Suppressor macrophage treated with lipopolysaccharide for 4 hours (primary cell): ENCODE results near the gene COL5A1.

ENCODE experiments used
- DNase-seq: peaks from one replicate; pipeline ENCODE4 v3.0.0-alpha.2; 2020

Gene COL5A1

DNA sequence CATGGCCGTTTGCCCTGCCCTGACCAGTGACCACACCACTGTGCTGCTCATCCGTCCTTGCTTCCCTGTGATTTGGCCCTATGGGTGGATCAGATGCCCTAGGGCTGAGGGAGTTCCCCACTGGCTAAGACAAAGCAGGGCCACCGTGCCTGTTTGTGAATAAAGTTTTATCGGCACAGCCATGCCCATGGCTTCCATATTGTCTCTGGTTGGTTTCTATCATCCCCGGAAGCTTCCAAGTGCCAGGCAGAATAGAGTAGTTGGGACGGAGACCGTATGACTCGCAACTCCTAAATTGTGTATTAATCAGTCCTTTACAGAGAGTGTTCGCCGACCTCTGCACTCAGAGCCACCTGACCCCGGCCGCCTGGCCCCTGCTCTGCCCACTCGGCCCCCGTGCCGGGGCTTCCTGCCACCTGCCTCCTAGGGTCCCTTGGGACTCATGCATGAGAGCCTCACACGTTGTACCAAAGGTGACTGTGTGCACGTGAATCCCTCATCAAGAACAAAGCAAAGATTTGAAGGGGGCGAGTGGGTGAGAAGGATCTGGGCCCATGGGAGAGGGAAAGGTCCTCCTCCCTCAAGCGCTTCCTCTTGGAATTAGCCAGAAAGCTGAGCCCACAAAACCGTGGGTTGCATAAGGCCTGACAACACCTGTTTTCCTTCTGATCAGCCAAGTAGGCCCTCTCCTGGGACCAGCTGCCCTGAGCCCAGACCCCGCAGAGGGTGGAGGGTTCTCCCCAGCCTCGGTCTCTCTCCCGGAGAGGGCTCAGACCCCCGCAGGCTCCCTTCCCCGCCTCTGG is 227.3 kb downstream of the COL5A1 start:
- no peak for DNase-seq

DNA sequence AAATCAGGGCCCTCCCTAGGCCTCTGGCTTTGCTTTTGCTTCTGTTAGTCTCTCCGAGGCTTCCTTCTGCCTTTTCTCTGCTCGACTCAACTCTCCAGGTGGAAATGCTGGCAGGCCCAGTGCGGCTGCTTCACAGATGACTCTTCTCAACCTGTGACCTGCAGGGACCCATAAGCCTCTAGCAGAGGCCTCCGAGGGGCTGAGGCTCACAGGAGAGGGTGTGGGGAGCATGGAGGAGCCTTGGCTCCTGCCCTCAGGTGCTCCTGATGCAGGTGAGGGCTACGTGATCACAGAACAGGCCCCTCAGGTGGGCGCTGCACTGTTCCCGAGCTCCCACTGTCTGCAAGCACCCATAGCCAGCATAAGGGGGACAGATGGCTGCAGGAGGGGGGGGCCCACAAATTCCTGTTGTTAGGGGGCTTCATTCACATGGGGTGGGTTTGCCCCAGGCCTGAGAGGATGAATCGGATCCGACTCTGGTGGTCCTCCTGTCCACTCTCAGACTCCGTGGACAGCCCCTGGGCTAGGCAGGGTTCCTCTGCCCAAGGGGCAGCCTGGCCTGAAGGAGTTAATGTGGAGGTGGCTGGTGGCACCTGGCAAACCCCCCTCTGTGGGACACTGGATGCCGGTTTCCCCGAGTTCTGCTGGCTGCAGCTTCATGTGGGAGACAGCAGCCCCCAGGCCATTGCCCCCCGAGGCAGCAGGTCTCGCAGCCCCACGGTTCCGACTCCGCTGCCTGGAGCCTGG is 228.1 kb downstream of the COL5A1 start:
- DNase-seq: no peak

DNA sequence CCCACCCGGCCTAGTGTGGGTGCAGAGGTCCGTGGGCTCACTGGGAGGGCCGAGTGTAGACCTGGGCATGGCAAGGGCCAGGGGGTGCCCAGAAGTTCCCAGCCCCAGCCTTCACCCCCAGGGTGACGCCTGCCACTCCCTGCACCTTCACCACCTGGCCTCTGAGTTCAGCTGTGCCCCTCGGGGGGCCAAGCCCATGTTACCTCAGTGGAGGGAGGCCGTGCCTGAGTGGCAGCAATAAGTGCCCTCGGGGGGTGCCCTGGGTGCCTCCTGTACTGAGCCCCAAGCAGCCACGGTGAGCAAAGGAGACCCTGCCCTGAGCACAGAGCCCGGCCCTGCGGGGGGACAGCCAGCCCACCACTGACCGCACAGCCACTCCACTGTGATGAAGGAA is 228.7 kb downstream of the COL5A1 start:
- DNase-seq: no peak

DNA sequence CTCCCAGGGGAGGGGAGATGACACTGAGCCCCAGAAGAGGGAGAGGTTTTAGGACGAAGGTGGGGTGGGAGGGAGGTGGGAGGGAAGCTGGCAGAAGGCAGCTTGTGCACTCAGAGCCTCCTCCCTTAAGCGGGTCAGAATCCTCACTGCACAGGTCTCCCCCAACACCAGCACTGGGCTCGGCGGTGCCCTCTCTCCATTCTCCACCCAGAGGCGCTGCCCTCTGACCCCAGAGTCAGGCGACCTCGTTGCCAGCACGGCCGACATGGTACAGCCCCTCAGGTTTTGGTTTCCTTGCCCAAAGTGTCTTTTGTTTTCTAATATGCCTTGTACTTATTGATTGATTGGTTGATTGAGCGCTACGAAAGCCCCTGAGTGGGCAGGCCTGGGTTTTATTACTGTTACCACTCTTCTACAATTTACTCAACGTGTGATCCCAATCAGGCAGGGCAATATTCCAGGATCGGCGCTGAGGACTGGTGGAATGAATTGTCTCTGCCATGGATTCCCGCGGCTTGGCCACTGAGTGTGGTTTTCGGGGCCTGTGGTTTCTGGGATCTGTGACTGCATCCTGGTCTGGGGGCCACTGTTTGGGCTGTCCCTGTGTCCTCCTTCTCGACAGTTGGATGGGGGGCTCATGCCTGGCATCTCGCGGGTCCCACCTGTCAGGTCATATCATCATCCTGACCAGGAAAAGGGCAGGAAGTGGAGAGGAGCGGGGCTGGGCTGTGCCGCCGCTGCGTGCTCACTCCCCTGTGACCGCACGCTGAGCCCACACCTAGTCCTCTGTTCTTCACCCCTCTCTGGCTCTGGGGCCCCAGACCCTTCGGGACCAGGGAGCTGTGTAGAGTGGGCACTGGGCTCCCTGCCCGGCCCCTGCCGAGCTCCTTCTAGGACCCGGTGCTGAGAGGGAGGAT is 229.4 kb downstream of the COL5A1 start:
- DNase-seq: no peak

DNA sequence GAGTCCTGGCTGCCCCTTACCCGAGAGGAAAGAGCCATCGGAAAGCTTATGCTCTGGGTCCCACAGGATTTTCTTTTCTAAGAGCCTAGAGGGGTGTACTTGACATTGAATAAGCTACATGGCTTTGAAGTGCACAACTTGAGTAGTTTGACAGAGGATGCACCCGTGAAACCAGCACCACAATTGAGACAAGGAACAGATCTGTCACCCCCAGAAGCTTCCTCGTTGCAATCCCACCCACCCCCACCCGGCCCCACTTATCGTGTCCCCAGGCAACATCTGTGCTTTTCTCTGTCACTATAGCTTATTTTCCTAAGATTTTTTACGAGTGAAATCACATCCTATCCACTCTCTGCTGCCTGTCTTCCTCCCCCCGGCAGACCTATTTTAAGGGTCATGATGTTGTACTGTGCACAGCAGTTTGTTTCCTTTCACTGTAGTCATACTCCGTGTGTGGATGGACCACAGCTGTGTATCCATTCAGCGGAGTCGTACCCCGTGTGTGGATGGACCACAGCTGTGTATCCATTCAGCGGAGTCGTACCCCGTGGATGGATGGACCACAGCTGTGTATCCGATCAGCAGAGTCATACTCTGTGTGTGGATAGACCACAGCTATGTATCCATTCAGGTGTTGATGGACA is 230.2 kb downstream of the COL5A1 start:
- DNase-seq: no peak

DNA sequence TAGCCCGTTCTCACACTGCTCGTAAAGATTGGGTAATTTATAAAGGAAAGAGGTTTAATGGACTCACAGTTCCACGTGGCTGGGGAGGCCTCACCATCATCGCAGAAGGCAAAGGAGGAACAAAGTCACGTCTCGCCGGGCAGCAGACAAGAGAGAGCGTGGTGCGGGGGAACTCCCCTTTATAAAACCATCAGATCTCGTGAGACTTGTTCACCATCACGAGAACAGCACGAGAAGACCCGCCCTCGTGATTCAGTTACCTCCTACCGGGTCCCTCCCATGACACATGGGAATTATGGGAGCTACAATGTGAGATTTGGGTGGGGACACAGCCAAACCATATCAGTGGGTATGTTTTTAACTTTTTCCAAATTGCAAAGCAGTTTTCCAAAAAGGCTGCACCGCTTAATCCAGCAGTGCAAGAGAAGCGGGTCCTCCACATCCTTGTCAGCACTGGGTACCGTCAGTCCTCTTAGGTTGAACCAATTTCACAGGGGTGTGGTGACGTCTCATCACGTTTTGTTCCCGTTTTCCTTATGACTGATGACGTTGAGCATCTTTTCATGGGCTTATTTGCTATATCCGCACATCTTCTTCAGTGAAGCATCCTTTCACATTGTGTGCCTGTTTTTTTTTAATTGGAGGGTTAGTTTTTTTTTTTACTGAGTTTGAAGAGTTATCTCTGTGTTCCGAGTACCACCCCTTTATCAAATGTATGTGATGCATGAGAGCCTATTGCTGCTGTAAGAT is 231.1 kb downstream of the COL5A1 start:
- no peak for DNase-seq

DNA sequence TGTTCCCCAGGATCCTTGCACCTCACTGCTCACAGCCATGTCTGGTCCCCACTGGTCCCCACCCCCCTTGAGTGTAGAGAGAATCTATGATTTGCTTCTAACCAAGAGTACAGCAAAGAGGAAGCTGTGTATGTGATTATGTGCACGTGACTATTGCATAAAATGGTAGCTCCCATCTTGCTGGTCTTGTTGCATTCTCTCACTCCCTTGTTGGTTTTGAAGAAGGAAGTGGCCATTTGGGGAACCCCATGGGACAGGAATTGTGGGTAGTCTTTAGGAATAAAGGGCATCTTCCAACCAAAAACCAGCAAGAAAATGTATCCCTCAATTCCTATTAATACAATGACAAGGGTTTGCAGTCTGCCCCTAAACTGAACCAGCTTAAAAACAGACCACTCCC is 233.8 kb downstream of the COL5A1 start:
- DNase-seq: peak; percentile 48

DNA sequence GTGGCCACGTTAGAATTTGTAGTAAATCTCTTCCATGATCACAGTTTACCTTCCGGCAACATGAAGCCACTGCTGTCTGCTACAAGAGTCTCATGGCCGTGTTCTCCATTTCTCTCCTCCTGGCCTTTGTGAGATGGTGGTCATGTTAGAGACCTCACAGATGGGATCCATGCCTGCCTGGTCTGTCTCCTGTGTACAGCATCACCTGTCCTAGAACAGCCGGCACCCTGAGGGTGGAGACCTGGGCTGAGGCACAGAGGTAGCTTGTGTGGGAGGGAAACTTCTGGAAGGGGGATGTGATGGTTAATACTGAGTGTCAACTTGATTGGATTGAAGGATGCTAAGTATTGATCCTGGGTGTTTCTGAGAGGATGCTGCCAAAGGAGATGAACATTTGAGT is 235.9 kb downstream of the COL5A1 start:
- no peak for DNase-seq

DNA sequence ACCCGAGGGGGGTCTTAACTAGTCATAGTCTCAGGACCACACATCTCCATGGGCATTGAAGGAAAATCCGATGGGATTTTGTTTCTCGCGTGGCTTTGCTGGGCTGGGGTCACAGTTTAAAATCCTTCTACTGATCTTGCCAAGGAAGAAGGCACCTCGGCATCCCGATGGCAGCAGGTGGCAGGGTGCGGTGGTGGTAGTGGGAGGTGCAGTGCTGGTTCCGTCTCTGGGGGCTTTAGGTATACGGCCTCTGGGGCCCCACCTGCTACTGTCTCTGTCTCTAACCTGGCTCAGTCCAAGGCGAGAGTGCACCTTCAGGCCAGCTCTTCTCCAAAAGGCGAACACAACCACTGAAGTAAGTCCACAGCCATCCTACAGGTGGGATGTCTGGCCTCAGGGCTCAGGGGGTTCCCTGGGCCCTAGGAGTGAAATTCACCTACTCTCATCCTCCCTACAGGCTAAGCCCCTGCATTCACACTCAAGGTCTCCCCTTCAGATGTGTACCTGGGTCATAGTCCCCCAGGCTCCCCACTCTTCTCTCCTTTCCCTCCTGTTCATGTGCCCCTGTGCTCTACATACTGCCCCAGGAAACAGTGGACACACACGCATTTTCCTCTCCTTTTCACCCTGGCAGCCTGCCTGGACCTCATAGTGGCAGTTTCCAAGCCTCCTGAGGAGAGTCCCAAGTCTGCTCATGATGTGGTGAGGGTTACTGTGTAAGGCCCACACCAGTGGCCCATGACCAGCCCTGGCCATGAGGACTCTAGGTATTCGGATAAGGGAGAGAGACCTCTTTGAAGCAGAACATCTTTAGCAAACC is 238.3 kb downstream of the COL5A1 start:
- no peak for DNase-seq

DNA sequence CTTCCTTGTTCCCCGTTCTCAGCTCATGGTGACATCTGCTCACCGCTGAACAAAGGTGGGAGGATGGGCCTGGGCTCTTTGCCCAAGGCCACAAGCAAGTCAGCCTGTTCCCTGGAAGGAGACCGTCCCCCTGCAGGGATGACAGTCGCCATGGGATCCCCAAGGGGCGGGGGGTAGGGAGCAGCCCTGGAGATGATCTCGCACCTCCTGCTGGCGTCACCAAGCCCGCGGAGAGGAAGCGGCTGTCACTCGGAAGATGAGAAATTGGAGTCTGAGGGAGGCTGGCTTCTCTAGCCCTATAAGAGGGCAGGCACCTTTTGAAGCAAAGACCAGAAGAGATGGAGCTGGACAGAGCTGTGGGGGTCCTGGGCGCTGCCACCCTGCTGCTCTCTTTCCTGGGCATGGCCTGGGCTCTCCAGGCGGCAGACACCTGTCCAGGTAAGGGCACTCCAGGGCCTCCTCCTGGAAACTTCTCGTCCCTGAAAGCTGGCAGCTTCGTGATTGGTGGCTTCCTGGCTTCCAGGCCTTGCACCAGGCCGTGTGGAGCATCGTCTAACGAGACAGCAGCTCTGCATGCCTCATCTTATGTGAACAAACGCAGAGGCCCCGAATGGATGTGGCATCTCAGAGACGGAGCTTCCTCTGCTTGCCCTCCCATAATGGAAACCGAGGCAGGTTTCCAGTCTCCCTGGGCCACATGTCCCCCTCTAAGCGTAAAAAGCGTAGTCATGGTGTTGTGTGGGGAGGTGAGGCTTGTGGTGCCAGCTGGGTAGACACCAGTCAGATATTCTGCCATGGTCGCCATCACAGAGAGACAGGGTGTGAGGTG is 239.1 kb downstream of the COL5A1 start, which contains the start of gene FCN2:
FCN2 (plus strand) TSS at position 327 of the 829 bp plus-strand sequence; CDS start at position 339, 12 bp downstream.
- no peak for DNase-seq

DNA sequence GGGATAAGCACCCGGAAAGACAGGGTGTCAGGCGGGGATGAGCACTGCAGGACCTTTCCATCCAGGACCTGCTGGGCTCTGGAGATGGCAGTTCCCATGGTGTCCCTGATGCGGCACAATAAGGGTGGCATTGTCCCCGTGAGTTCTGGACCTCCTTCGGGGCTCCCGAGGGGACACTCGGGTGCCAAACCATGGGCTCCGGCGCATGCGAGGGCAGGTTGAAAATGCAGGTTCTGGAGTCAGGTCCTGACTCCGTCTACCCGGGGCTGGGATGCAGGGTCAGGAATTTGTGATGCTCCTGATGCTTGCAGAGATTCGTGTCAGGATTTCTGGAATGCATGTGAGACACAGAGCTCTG is 239.7 kb downstream of the COL5A1 start:
- DNase-seq: no peak

DNA sequence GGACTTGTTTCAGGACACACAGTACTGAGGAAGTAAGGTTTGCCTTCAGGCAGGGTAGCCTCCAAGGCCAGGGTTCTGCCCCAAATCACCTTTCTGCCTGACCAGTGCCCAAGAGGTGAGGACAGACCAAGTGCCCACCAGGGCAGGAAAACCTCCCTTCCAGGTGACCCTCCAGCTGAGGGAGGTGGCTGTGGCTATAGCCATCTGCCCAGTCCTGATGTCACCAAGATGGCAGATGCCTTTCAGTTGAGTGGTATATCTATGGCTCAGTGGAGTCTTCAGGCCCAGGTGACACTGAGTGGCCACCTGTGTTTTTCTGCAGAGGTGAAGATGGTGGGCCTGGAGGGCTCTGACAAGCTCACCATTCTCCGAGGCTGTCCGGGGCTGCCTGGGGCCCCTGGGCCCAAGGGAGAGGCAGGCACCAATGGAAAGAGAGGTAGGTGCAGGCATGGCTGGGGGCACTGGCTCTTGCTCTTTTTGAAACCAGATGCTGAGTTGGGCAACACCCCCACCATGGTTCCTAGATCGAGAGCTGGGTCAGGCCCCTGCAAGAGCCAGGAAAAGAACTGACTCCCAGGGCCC is 240.7 kb downstream of the COL5A1 start:
- no peak for DNase-seq

DNA sequence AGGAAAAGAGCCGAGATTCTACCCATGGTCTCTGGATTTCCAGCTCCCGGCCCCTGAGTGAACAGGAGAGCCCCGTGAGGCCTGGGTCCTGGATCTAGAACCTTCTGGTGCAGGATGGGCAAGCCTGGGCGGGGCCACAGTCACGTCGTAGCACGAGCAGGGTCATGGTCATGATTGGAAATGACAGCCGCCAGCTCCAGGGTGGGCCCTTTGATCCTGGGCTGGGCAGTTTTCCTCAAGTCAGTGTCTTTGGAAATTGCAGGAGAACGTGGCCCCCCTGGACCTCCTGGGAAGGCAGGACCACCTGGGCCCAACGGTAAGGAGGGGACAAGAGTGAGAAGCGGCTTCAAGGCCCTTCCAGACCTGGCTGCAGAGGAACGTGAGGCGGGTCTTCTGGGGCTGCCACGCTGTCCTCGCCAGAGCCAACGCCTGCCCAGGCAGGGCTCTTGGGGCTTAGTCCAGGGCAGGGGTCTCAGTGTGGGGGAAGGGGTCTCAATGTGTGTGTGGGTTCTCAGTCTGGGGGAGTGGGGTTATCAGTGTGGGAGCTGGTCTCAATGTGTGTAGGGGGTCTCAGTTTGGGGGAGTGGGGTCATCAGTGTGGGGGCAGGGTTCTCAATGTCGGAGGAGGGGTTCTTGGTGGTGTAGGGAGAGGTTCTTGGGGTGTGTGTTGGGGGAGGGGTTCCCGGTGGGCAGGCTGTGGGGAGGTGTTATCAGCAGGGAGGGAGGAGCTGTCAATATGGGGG is 241.6 kb downstream of the COL5A1 start:
- DNase-seq: no peak

DNA sequence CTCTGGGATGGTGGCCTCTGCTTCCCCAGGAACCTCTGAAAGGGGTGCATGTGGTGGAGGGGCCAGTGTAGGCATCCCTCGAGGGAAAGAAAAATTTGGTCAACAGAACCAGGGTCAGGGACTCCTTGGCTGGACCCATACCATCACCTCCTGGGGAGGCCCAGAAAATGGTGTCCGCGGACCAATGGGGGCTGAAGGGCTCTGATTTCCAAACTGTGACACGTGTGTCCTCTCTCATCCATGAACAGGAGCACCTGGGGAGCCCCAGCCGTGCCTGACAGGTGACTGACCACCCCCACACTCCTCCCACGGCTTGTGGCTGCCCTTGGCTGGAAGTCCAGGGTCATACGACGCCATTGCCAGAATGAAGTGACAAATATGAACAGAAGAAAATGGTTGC is 242.9 kb downstream of the COL5A1 start:
- no peak for DNase-seq

DNA sequence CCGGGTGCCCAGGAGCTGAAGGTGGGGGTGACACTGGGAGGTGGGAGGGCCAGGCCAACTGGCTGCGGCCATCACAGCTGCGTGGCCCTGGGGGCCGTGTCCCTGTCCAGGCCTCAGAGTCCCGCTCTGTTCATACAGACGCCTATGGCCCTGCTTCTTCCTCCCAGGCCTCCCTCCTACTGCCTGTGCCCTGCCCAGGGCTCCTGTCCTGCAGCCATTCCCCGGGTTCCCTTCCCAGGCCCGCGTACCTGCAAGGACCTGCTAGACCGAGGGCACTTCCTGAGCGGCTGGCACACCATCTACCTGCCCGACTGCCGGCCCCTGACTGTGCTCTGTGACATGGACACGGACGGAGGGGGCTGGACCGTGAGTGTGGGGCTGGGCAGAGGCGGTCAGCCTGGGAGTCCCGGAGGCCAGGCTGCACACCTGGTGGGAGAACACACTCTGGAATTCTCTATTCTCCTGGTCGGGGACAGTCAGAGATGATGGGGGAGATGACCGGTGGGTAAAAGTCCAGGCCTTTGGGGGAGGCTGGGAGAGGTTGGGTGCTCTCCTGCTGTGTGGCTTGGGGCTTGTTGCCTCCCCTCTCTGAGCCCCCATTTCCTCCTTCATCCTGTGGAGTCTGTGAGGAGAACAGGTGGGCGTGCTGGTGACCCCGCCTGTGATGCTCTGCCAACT is 243.5 kb downstream of the COL5A1 start:
- DNase-seq: no peak

DNA sequence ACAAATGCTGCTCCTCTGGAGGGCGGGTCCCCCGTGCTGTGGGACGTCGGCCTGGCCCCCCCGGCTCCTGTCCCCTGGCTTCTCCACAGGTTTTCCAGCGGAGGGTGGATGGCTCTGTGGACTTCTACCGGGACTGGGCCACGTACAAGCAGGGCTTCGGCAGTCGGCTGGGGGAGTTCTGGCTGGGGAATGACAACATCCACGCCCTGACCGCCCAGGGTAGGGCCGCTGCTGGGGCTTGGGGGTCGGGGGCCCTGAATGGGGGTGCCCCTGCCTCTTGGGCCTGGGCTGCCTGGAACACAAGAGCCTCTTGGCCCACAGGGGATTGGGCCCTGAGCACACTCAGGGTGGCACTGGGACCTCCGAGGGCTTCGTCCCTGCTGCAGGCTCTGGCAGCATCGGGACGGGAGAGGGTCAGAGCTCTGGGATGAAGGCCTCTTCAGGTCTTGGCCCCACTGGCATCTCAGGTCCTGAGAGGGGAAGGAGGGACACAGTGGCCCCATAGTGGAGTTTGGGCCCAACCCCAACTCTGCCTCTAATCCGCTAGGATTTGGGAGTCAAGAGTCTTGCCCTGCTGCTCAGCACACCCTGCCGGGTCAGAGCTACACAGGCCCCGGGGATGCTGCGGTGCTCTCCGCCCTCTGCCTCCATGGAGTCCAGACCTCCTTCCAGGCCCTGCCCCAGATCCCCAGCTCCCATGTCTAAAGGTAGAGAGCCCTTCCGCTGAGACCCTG is 244.2 kb downstream of the COL5A1 start:
- DNase-seq: no peak

DNA sequence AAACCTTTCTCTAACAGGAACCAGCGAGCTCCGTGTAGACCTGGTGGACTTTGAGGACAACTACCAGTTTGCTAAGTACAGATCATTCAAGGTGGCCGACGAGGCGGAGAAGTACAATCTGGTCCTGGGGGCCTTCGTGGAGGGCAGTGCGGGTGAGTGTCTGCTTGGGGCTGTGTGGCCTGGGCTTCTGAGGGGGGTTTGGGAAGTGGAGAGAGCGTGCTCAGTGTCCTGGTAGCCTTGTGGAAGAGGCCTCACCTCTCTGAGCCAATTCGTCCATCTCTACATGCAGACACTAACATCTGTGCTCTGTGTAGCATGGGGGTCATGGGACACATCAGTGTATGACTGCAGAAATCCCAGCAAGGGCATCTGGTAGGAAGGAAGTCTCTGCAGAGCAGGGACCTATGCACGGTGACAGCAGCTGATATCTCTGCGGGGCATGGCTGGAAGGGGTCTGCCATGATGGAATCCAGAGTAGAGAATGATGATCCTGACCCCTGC is 244.9 kb downstream of the COL5A1 start:
- DNase-seq: no peak

DNA sequence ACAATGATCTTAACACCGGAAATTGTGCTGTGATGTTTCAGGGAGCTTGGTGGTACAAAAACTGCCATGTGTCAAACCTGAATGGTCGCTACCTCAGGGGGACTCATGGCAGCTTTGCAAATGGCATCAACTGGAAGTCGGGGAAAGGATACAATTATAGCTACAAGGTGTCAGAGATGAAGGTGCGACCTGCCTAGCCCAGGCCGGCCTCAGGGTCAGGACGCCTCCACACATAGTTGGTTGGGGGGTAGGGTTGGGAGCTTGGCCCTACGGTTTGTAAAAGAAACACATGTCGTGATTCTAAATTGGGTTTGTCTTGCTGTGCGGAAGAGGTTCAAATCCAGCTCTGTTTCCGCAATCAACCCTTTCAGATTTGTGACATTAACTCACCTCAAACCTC is 245.6 kb downstream of the COL5A1 start:
- DNase-seq: no peak
